A549 treated with AZD9567 at 1 μM for 4 hours (cell line): ENCODE measurements around the gene RBP7. TPM values are rescaled to one million over a fixed set of nuclear protein-coding genes. Genes with fewer than 3 reads are reported as not detected.

Experiments
- total RNA-seq: library from RNA; stranded (reverse); fragments of 200-300 nt; extraction: Qiagen RNA extraction; gene quantifications from 5 replicates; pipeline ENCODE4 v1.2.3, GENCODE V29; 2022; ENCODE audit not compliant: insufficient read depth

RBP7 gene
- 4.7 to 6.5 TPM (median 6.0 TPM) in 4 of 5 replicates, not detected in the other for total RNA-seq

GRCh38 chr1:9996624-9997582 is at the start of gene RBP7:
RBP7 (plus strand) TSS chr1:9997228; CDS start chr1:9997259, 31 bp downstream.

GRCh38 chr1:10032590-10033358 is 35.7 kb downstream of the RBP7 start, which contains the start of gene UBE4B:
UBE4B (plus strand) TSS chr1:10032958; CDS start chr1:10033671, 713 bp downstream.

Other genes with a start within 250 kb of the RBP7 start
- 57.5 to 62.7 TPM (median 61.2 TPM) in 5 replicates for gene CLSTN1, start 173.3 kb upstream of the RBP7 start, total RNA-seq
- 3.9 to 10.4 TPM (median 9.0 TPM) in 5 replicates for gene CTNNBIP1, start 87.0 kb upstream of the RBP7 start, total RNA-seq
- gene LZIC, start 53.8 kb upstream of the RBP7 start, total RNA-seq, result 17.9 to 33.2 TPM (median 18.8 TPM) in 5 replicates
- 2.4 to 7.5 TPM (median 2.9 TPM) in 5 replicates for gene NMNAT1, start 53.8 kb upstream of the RBP7 start, total RNA-seq
- gene UBE4B, start 35.7 kb downstream of the RBP7 start, total RNA-seq, result 11.8 to 13.2 TPM (median 13.0 TPM) in 5 replicates
- 11.4 to 14.5 TPM (median 13.8 TPM) in 5 replicates for gene KIF1B, start 213.3 kb downstream of the RBP7 start, total RNA-seq